Measurements from ENCODE around the gene STXBP1. TPM values are rescaled to one million over a fixed set of nuclear protein-coding genes. Genes with fewer than 3 reads are reported as not detected.
A peak's percentile ranks its signal among the peaks of the same experiment; 100 is the strongest.
"Not testable (repeated sequence)": the region's sequence is repeated elsewhere in the genome, so short reads cannot be mapped to it uniquely, and the experiment has no call there.

STXBP1 gene
- total RNA-seq, 1 donor from 2014 or later, result 53.3 TPM

DNA sequence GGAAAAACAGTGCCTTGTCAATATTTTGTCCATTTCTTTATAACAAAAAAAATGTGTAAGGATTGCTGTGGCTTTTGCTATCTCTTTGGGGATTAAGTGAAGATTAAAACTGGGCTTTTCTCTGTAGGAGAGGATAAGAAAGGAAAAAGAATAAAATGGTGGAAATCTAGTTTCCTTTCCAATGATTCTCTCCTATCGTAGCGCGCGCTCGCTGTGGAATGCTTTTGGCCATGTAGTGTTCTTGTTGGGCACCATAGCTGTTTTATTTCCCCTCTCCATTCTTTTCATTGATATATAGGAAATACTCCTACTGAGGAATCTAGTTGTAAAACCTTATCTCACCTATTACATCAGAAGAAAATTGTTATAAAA is 1.5 kb downstream of the STXBP1 start:
- Mint-ChIP-seq H3K27ac (ENCODE audit: unreplicated experiment) (no peak overlapping the region), H3K27me3 (ENCODE audit: low read depth) (peaks cover 24% of the 10 kb centered on the region), H3K36me3 (ENCODE audit: low read depth) (no peaks in the 10 kb centered on the region), H3K9me3 (no peaks in the 10 kb centered on the region), H3K4me3 (peak overlapping the region; percentile 89), H3K4me1 (peaks cover 23% of the 10 kb centered on the region)
- TF ChIP-seq, protein P1, sequence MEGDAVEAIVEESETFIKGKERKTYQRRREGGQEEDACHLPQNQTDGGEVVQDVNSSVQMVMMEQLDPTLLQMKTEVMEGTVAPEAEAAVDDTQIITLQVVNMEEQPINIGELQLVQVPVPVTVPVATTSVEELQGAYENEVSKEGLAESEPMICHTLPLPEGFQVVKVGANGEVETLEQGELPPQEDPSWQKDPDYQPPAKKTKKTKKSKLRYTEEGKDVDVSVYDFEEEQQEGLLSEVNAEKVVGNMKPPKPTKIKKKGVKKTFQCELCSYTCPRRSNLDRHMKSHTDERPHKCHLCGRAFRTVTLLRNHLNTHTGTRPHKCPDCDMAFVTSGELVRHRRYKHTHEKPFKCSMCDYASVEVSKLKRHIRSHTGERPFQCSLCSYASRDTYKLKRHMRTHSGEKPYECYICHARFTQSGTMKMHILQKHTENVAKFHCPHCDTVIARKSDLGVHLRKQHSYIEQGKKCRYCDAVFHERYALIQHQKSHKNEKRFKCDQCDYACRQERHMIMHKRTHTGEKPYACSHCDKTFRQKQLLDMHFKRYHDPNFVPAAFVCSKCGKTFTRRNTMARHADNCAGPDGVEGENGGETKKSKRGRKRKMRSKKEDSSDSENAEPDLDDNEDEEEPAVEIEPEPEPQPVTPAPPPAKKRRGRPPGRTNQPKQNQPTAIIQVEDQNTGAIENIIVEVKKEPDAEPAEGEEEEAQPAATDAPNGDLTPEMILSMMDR (conservative IDR thresholded peaks at IDR 0.05), result no peak
- no peak for DNase-seq (ENCODE audit: low read depth, low spot score)

DNA sequence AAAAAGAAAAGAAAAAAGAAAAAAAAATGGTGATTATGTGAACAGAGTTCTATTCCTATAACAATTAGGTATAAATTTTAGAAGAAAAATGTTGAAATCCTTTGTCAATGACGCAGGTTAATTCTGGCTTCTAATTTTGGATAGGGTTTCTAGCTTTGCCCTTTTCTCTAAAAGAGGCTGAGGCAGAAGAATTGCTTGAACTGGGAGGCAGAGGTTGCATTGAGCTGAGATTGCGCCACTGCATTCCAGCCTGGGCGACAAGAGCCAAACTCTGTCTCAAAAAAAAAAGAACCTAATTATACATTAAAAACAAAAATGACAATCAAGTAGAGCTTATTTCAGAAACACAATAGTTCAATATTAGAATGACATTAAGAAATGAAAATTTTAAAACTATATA is 2.9 kb downstream of the STXBP1 start:
- TF ChIP-seq, protein P1 (conservative IDR thresholded peaks at IDR 0.05), result no peak
- H3K36me3 Mint-ChIP-seq (ENCODE audit: low read depth), result no peaks in the 10 kb centered on the region
- no peak overlapping the region for H3K27ac Mint-ChIP-seq (ENCODE audit: unreplicated experiment)
- peaks cover 19% of the 10 kb centered on the region for H3K4me1 Mint-ChIP-seq
- no peaks in the 10 kb centered on the region for H3K9me3 Mint-ChIP-seq
- peaks cover 14% of the 10 kb centered on the region for H3K27me3 Mint-ChIP-seq (ENCODE audit: low read depth)
- no peak overlapping the region for H3K4me3 Mint-ChIP-seq
- no peak for DNase-seq (ENCODE audit: low read depth, low spot score)

DNA sequence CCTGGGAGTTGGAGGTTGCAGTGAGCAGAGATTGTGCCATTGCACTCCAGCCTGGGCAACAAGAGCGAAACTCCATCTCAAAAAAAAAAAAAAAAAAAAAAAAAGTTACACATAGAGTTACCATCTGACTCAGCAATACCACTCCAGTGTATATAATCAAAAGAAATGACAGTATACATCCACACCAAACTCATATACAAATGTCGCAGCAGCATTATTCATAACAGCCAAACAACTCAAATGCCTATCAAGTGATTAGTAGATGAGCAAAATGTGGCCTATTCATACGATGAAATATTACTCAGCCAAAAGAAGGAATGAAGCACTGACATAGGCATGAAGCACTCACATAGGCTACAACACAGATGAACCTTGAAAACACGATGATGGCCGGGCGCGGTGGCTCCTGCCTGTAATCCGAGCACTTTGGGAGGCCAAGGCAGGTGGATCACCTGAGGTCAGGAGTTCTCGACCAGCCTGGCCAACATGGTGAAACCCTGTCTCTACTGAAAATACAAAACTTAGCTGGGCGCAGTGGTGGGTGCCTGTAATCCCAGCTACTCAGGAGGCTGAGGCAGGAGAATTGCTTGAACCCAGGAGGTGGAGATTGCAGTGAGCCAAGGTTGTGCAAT is 9.4 kb downstream of the STXBP1 start:
- not testable (repeated sequence) for H3K27ac Mint-ChIP-seq (ENCODE audit: unreplicated experiment); H3K27me3 Mint-ChIP-seq (ENCODE audit: low read depth); DNase-seq (ENCODE audit: low read depth, low spot score); H3K36me3 Mint-ChIP-seq (ENCODE audit: low read depth); H3K4me1 Mint-ChIP-seq; H3K4me3 Mint-ChIP-seq; H3K9me3 Mint-ChIP-seq

DNA sequence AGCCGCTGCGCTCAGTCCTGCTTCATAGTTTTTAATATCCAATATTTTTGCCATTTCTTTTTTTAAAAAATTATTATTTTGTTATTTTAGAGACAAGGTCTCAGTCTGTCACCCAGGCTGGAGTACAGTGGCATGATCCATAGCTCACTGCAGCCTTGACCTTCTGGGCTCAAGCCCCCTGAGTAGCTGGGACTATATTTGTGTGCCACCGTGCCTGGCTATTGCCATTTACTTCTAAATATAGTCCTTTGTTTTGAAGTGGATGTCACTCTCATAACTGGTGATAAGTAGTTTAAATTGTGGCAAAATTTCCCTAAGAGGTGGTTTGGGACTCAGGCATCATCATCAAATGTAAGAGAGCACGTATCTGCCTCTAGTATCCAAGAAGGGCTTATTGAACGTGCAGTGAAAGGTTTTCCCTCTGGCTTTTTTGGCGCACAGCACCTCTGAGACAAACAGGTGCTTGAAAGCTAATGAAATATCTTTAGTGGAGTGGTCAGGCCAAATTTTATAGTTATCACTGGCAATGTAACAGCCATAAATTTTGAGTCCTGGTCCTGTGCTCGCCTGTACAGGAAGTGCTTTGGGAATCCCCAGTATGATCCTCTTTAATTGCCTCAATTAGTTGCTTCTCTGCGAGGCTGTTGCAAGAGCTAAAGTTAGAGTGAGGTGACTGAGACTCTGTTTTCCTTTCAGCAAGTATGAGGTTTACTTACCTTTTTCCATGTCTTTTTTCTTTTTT is 14.8 kb downstream of the STXBP1 start:
- TF ChIP-seq, protein P1 (conservative IDR thresholded peaks at IDR 0.05), result no peak
- no peaks in the 10 kb centered on the region for H3K36me3 Mint-ChIP-seq (ENCODE audit: low read depth)
- peaks cover 19% of the 10 kb centered on the region for H3K4me1 Mint-ChIP-seq
- no peak overlapping the region for H3K4me3 Mint-ChIP-seq
- H3K9me3 Mint-ChIP-seq, result no peaks in the 10 kb centered on the region
- no peaks in the 10 kb centered on the region for H3K27me3 Mint-ChIP-seq (ENCODE audit: low read depth)
- no peak overlapping the region for H3K27ac Mint-ChIP-seq (ENCODE audit: unreplicated experiment)
- DNase-seq (ENCODE audit: low read depth, low spot score), result no peak

DNA sequence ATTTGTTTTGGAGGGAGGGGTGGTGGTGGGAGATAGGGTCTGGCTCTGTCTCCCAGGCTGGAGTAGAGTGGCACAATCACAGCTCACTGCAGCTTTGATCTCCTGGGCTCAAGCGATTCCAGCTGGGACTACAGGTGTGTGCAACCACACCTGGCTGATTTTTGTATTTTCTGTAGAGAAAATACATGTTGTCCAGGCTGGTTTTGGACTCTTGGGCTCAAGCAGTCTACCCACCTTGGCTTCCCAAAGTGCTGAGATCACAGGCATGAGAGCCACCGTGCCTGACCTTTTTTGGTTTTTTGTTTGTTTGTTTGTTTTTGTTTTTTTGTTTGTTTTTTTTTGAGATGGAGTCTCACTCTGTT is 15.4 kb downstream of the STXBP1 start:
- Mint-ChIP-seq H3K4me1 (peaks cover 19% of the 10 kb centered on the region), H3K9me3 (no peaks in the 10 kb centered on the region), H3K27me3 (ENCODE audit: low read depth) (no peaks in the 10 kb centered on the region), H3K4me3 (no peak overlapping the region), H3K36me3 (ENCODE audit: low read depth) (no peaks in the 10 kb centered on the region), H3K27ac (ENCODE audit: unreplicated experiment) (no peak overlapping the region)
- no peak for DNase-seq (ENCODE audit: low read depth, low spot score)
- TF ChIP-seq, protein P1 (conservative IDR thresholded peaks at IDR 0.05), result no peak

DNA sequence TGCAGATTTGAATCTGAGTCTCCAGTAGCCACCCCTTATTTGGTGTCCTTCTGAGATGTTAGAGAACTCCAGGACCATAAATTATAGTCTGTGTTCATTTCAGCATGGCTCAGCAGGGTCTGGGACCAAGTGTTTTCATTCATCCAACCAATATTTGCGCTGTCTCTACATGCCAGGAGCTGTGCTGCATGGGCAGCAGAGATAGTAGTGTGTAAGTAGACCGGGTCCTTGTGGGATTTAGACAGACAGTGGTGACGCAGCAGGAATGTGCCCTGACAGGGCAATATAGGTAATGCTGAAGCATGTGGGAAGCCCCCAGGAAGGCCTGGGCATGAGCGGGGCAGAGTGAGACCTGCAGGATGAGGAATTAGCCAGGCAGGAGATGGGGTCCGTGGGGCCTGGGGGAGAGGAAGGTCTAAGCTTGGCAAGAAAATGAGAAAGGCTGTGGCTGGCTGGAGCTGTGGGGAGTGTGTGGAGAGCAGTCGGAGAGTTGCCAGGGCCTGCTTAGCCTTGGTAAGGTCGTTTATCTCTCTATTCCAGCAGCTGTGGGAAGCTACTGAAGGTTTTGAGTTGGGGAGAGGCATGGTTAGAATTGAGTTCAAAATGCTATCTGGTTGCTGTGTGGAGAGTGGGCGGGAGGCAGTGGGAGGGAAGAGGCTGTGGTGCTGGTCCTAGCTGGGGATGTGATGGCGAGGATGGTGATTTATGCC is 16.8 kb downstream of the STXBP1 start:
- TF ChIP-seq, protein P1 (conservative IDR thresholded peaks at IDR 0.05), result no peak
- no peak for DNase-seq (ENCODE audit: low read depth, low spot score)
- no peaks in the 10 kb centered on the region for H3K9me3 Mint-ChIP-seq
- no peak overlapping the region for H3K4me3 Mint-ChIP-seq
- peaks cover 25% of the 10 kb centered on the region for H3K4me1 Mint-ChIP-seq
- H3K27me3 Mint-ChIP-seq (ENCODE audit: low read depth), result no peaks in the 10 kb centered on the region
- no peaks in the 10 kb centered on the region for H3K36me3 Mint-ChIP-seq (ENCODE audit: low read depth)
- no peak overlapping the region for H3K27ac Mint-ChIP-seq (ENCODE audit: unreplicated experiment)

All from neural crest cell (in vitro differentiated cells).